ENCODE measurements around the gene RBM17. TPM values are rescaled to one million over a fixed set of nuclear protein-coding genes. Genes with fewer than 3 reads are reported as not detected.

RBM17 gene
- total RNA-seq, 1 experiment from 2014 or later = 124 TPM

DNA sequence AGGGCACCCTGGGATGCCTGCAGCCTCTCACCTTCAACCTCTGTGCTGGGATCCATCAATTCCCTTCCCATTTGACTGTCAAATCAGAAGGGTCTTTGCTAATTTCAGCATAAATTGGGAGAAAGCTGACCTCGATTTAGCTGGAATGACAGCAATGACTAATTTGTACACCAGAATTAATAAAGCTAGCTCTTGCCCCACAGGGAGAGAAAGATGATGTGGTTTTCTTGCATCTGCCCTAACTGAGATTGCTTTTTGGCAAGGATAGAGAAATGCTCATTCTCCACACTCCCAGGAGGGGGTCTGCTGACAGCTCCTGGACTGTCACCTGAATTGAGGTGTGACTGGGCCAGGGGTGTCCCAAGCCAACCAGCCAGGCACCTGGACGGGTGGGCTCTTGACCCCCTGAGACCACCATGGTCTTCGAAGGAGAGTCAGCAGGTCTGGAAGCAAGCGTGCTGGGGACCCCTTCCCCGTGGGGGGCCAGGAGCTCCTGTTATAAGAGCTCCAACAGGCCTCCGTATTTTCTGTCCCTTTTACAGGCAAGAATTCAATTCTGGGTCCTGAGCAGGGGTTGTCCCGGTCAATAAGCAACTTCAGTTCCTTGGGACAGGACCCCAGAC, 42.1 kb downstream of the RBM17 start:
- Histone ChIP-seq H3K4me2 (ENCODE audit: insufficient read depth, insufficient read length, low read length) (no peak overlapping the region), H3K9me3 (ENCODE audit: control insufficient read depth, low read depth, low read length) (no peaks in the 10 kb centered on the region), H2BK5ac (ENCODE audit: insufficient read length, low read length) (no peak overlapping the region), H2AK5ac (ENCODE audit: insufficient read length, low read length) (no peak overlapping the region), H2BK15ac (ENCODE audit: low read depth, low read length) (no peak overlapping the region), H3K14ac (ENCODE audit: insufficient read depth, low read length) (no peak overlapping the region; the same call in 1 of the 2 replicates), H2BK12ac (ENCODE audit: insufficient read length, low read depth, low read length) (no peak overlapping the region), H3K79me1 (ENCODE audit: insufficient read depth, low read depth, low read length, poor library complexity, severe bottlenecking) (no peaks in the 10 kb centered on the region), H2BK20ac (ENCODE audit: low read depth, low read length, poor library complexity, severe bottlenecking) (no peak overlapping the region), H2AFZ (ENCODE audit: low read length) (no peak overlapping the region), H2BK120ac (ENCODE audit: low read depth, low read length, poor library complexity, severe bottlenecking) (no peak overlapping the region), H3K27me3 (ENCODE audit: insufficient read depth, low read length) (no peaks in the 10 kb centered on the region), H3T11ph (ENCODE audit: low read length) (no peak overlapping the region), H3K23ac (ENCODE audit: insufficient read length, low read depth, low read length) (no peak overlapping the region), H3K4ac (ENCODE audit: low read depth, low read length) (no peak overlapping the region), H3K4me1 (ENCODE audit: insufficient read depth, low read length) (no peaks in the 10 kb centered on the region), H3K79me2 (ENCODE audit: insufficient read depth, low read length) (no peaks in the 10 kb centered on the region), H4K20me1 (ENCODE audit: control insufficient read depth, insufficient read depth, insufficient read length) (no peaks in the 10 kb centered on the region), H4K5ac (ENCODE audit: insufficient read length, low read depth, low read length) (no peak overlapping the region), H3K27ac (ENCODE audit: insufficient read length, low read depth, low read length) (no peak overlapping the region), H3K23me2 (ENCODE audit: insufficient read length, low read depth, low read length, poor library complexity, severe bottlenecking) (no peaks in the 10 kb centered on the region), H3K9ac (ENCODE audit: extremely low read depth, insufficient read length, low read length) (no peak overlapping the region), H4K91ac (ENCODE audit: insufficient read length, low read depth, low read length) (no peak overlapping the region), H4K8ac (replicated peaks; ENCODE audit: insufficient read length, low read depth, low read length) (no peak overlapping the region), H3K56ac (ENCODE audit: insufficient read length, low read depth, low read length) (no peak overlapping the region), H3K18ac (ENCODE audit: insufficient read length, low read depth, low read length) (no peak overlapping the region)
- TF ChIP-seq, protein P1, sequence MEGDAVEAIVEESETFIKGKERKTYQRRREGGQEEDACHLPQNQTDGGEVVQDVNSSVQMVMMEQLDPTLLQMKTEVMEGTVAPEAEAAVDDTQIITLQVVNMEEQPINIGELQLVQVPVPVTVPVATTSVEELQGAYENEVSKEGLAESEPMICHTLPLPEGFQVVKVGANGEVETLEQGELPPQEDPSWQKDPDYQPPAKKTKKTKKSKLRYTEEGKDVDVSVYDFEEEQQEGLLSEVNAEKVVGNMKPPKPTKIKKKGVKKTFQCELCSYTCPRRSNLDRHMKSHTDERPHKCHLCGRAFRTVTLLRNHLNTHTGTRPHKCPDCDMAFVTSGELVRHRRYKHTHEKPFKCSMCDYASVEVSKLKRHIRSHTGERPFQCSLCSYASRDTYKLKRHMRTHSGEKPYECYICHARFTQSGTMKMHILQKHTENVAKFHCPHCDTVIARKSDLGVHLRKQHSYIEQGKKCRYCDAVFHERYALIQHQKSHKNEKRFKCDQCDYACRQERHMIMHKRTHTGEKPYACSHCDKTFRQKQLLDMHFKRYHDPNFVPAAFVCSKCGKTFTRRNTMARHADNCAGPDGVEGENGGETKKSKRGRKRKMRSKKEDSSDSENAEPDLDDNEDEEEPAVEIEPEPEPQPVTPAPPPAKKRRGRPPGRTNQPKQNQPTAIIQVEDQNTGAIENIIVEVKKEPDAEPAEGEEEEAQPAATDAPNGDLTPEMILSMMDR (conservative IDR thresholded peaks at IDR 0.05) = no peak
- no peaks in the 10 kb centered on the region for H3K36me3 Mint-ChIP-seq (ENCODE audit: insufficient read depth in 1 of 3, low read depth in 3 of 3)
- H3K4me3 Mint-ChIP-seq = no peak overlapping the region
- no CpG with 5 or more reads among the region's 7 CpGs for WGBS (ENCODE audit: extremely low coverage, insufficient read length, low lambda C conversion rate)
- H3K4me1 Mint-ChIP-seq = peaks cover 12 to 24% of the 10 kb centered on the region in 2 experiments
- H3K27ac Mint-ChIP-seq = no peak overlapping the region
- H3K27me3 Mint-ChIP-seq (ENCODE audit: low read depth) = peaks cover 9% of the 10 kb centered on the region
- DNase-seq = no peak
- H3K9me3 Mint-ChIP-seq = no peaks in the 10 kb centered on the region
